AG10803 (cell line): Measurements from ENCODE around the gene EIF4E1B.
"Not testable (repeated sequence)": the region's sequence is repeated elsewhere in the genome, so short reads cannot be mapped to it uniquely, and the experiment has no call there.

Source experiments
- DNase-seq: peaks from one replicate; pipeline ENCODE4 v3.0.0; 2010; ENCODE audit warnings: low read depth
- H3K4me3 ChIP-seq: 2 replicates; pipeline ENCODE4 v1.5.1; 2011; ENCODE audit warnings: mild to moderate bottlenecking, low read length, control low read depth
- TF ChIP-seq, protein P1 (sequence below): conservative IDR thresholded peaks from 2 replicates; pipeline ENCODE4 v1.5.1; 2011; ENCODE audit warnings: mild to moderate bottlenecking, low read length, control low read depth, inconsistent platforms

The EIF4E1B gene

GRCh38 chr5:176596689-176597416 is 33.6 kb upstream of the EIF4E1B start:
- TF ChIP-seq, protein P1, sequence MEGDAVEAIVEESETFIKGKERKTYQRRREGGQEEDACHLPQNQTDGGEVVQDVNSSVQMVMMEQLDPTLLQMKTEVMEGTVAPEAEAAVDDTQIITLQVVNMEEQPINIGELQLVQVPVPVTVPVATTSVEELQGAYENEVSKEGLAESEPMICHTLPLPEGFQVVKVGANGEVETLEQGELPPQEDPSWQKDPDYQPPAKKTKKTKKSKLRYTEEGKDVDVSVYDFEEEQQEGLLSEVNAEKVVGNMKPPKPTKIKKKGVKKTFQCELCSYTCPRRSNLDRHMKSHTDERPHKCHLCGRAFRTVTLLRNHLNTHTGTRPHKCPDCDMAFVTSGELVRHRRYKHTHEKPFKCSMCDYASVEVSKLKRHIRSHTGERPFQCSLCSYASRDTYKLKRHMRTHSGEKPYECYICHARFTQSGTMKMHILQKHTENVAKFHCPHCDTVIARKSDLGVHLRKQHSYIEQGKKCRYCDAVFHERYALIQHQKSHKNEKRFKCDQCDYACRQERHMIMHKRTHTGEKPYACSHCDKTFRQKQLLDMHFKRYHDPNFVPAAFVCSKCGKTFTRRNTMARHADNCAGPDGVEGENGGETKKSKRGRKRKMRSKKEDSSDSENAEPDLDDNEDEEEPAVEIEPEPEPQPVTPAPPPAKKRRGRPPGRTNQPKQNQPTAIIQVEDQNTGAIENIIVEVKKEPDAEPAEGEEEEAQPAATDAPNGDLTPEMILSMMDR: no peak
- peak; percentile 23 for DNase-seq
- H3K4me3 ChIP-seq: no peak overlapping the region

- DNase-seq: no peak
- no peak overlapping the region for H3K4me3 ChIP-seq
- TF ChIP-seq, protein P1: no peak
These were observed 32.8 kb upstream of the EIF4E1B start for GRCh38 chr5:176597417-176598389.

DNA sequence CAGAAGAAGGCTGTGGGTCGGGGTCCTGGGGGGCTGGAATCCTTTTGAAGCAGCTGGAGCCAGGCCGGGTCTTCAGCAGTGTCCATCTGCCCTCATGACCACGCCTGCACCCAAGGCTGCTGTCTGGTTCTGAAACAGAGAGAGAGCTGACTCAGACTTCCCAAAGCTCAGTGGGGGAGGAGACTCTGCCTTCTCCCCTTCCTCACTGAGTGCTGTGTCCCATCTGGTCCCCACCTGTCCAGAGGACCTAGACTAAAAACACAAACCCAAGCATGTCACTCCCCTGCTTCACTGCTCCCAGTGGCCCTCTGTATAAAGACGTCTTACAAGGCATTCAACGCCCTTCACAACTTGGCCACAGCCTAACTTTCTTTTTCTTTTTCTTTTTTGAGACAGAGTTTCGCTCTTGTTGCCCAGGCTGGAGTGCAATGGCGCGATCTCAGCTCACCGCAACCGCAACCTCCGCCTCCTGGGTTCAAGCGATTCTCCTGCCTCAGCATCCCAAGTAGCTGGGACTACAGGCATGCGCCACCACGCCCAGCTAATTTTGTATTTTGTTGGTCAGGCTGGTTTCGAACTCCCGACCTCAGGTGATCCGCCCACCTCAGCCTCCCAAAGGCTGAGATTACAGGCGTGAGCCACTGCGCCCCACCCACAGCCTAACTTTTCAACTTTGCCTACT is 30.6 kb upstream of the EIF4E1B start:
- DNase-seq, H3K4me3 ChIP-seq: not testable (repeated sequence)

GRCh38 chr5:176601901-176602482 is 28.5 kb upstream of the EIF4E1B start:
- TF ChIP-seq, protein P1: no peak
- no peak for DNase-seq
- H3K4me3 ChIP-seq: no peak overlapping the region

- TF ChIP-seq, protein P1: no peak
- DNase-seq: no peak
- H3K4me3 ChIP-seq: no peak overlapping the region
These were observed 27.4 kb upstream of the EIF4E1B start for GRCh38 chr5:176603091-176603490.

DNA sequence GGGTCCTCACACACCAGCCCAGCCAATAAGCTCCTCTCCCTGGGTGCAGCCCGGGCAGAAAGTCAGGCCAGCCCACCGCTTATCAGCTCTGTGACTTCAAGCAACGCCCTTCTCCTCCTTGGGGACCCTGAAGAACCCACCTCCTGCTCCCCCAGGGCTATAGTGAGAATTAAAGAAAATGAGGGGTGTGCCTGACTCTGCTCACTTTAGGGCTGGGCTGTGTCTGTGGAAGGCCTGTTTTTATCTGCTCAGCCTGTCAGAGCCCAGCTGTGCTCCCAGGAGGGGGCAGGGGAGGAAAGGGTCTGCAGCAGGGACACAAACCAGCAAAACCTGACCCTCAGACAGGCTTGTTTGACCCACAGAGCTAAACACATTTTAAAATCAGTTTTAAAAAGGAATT is 24.4 kb upstream of the EIF4E1B start:
- no peak overlapping the region for H3K4me3 ChIP-seq
- TF ChIP-seq, protein P1: no peak
- no peak for DNase-seq

DNA sequence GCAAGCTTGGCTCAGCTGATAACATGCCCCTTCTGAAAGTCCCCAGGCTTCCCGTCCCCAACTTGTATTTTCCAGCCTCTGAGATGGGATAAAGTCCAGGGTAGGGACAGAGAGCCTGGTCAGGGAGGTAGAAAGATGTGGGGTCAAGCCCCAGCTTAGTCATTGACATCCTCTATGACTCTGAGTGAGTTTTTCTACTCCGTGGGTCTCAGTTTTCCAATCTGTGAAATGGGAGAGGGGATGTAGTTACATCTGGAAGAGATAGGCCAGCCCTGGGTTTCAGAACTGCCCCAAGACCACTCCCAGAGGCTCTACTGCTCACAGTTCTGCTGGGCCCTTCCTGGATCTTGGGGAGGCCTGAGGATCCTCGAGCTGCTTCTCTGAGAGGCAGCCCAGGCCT is 23.6 kb upstream of the EIF4E1B start:
- TF ChIP-seq, protein P1: no peak
- H3K4me3 ChIP-seq: no peak overlapping the region
- no peak for DNase-seq
